ENCODE data around the gene TNN.
A peak's percentile ranks its signal among the peaks of the same experiment; 100 is the strongest.

DNA sequence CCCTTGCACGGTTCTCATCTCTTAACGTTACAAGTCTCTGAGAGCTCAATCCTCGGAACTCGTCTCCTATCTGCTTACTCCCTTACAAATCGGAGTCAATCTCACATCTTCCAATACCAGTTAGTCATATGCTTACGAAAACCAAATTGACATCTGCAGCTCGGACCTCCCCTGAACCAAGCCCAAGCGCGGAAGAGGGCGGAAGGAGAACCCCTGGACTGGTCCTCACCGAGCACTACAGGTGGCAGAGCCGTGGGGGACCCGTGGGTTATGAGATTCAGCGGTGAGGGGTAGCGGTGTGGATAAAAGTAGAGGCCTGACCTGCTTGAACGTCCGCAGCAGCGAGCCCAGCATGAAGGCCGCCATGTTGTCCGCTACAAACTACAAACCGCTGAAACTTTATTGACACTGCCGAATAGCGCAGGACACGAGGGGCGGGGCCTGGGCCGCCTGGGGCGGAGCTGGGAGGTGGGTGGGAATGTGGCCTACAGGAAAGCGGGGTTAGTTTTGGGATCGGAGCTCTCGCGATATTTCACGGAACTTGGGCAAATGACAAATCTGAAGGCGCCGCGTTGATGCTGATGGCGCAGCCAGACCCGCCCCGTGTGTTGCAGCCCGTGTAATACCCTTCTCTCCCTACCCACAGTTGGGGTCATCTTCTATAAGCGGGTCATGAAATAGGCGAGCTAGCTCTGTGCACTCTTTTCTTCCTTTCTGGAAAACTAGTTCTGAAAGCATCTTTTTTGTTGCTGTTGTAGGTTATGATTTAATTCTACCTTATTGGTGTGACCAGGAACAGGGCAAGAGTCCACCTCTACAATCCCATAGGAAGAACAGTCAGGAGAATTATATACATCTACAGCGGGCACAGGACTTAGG lies 44.4 kb upstream of the TNN start, which contains the start of gene MRPS14:
- TF ChIP-seq, protein P1, sequence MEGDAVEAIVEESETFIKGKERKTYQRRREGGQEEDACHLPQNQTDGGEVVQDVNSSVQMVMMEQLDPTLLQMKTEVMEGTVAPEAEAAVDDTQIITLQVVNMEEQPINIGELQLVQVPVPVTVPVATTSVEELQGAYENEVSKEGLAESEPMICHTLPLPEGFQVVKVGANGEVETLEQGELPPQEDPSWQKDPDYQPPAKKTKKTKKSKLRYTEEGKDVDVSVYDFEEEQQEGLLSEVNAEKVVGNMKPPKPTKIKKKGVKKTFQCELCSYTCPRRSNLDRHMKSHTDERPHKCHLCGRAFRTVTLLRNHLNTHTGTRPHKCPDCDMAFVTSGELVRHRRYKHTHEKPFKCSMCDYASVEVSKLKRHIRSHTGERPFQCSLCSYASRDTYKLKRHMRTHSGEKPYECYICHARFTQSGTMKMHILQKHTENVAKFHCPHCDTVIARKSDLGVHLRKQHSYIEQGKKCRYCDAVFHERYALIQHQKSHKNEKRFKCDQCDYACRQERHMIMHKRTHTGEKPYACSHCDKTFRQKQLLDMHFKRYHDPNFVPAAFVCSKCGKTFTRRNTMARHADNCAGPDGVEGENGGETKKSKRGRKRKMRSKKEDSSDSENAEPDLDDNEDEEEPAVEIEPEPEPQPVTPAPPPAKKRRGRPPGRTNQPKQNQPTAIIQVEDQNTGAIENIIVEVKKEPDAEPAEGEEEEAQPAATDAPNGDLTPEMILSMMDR (IDR thresholded peaks at IDR 0.05), result peak in 1 of 7 experiments; percentile 9
- peak; percentile 82 to 96 (median 89) for TF ChIP-seq POLR2AphosphoS5 (IDR thresholded peaks at IDR 0.05)
- peak in 1 of 4 donors; percentile 63 for TF ChIP-seq POLR2A (IDR thresholded peaks at IDR 0.05)

Measured in stomach (tissue), 4 donors.